ENCODE data around the gene CSMD2.

CSMD2 gene

GRCh38 chr1:34013958-34014737, 150.9 kb downstream of the CSMD2 start:
- 0 out of 2 replicates have a peak, but pooled peaks have one; percentile 9 for TF ChIP-seq CTCF (conservative IDR thresholded peaks at IDR 0.05)
- peak overlapping the region; percentile 11; the same call in 1 of the 2 replicates for H3K27ac ChIP-seq

GRCh38 chr1:34013136-34013535, 151.9 kb downstream of the CSMD2 start:
- TF ChIP-seq CTCF (conservative IDR thresholded peaks at IDR 0.05), result no peak
- no peak overlapping the region for H3K27ac ChIP-seq

- no peak overlapping the region for H3K27ac ChIP-seq
- no peak for TF ChIP-seq CTCF (conservative IDR thresholded peaks at IDR 0.05)
These were observed 155.6 kb downstream of the CSMD2 start for GRCh38 chr1:34009340-34009985.

- no peak for TF ChIP-seq CTCF (conservative IDR thresholded peaks at IDR 0.05)
- H3K27ac ChIP-seq, result no peak overlapping the region
These were observed 157.3 kb downstream of the CSMD2 start for GRCh38 chr1:34007760-34008159.

- TF ChIP-seq CTCF (conservative IDR thresholded peaks at IDR 0.05), result no peak
- no peak overlapping the region for H3K27ac ChIP-seq
These were observed 159.7 kb downstream of the CSMD2 start for GRCh38 chr1:34005309-34005708.

- no peak overlapping the region for H3K27ac ChIP-seq
- no peak for TF ChIP-seq CTCF (conservative IDR thresholded peaks at IDR 0.05)
These were observed 162.2 kb downstream of the CSMD2 start for GRCh38 chr1:34002810-34003209.

- no peak overlapping the region for H3K27ac ChIP-seq
- TF ChIP-seq CTCF (conservative IDR thresholded peaks at IDR 0.05), result no peak
These were observed 167.6 kb downstream of the CSMD2 start for GRCh38 chr1:33997127-33998036.

Data from VCaP (cell line).